SK-N-SH (cell line): ENCODE measurements around the gene TBC1D16. TPM values are rescaled to one million over a fixed set of nuclear protein-coding genes. Genes with fewer than 3 reads are reported as not detected.
"Not testable (repeated sequence)": the region's sequence is repeated elsewhere in the genome, so short reads cannot be mapped to it uniquely, and the experiment has no call there.

Source experiments
- CTCF ChIA-PET: fragments of 300-600, 350-600 bp; formaldehyde crosslinking; extraction: SDS; loops from one replicate; lab custom pipeline; 2021; lab: Yijun Ruan, JAX
- POLR2A ChIA-PET: fragments of 350-600 bp; sonication (Branson Sonifier 250); formaldehyde crosslinking; extraction: SDS; loops from one replicate; lab custom pipeline; 2020; ENCODE audit warnings: antibody characterized with exemption, inconsistent platforms; lab: Yijun Ruan, JAX
- DNase-seq: peaks from one replicate; pipeline ENCODE4 v3.0.0; 2012
- H2AFZ ChIP-seq: fragments of 200-600 bp; sonication (generic); 2 replicates; pipeline ENCODE4 v1.8.1; 2016; ENCODE audit warnings: antibody characterized with exemption, mild to moderate bottlenecking, low read depth
- H3F3A ChIP-seq: fragments of 200-600 bp; sonication (generic); replicated peaks from 2 replicates; pipeline ENCODE3; 2016; ENCODE audit warnings: antibody characterized with exemption, mild to moderate bottlenecking; ENCODE audit not compliant: insufficient read depth
- H3K27ac ChIP-seq, 2 experiments: fragments of 200-500 bp in 1 of 2; fragments of 200-600 bp in 1 of 2; sonication (Bioruptor generic) in 1 of 2; sonication (generic), shearing (Covaris generic) in 1 of 2; 2 replicates each; pipeline versions ENCODE4 v1.5.1 to v1.6.1; 2014 to 2016; ENCODE audit warnings: low read depth in 2 of 2, inconsistent platforms in 1 of 2, low read length in 1 of 2, mild to moderate bottlenecking in 1 of 2, mixed read lengths in 1 of 2
- H3K27me3 ChIP-seq: fragments of 200-600 bp; sonication (generic), shearing (Covaris generic); 2 replicates; pipeline ENCODE4 v1.6.1; 2016; ENCODE audit warnings: mixed run types; ENCODE audit not compliant: insufficient read depth
- H3K36me3 ChIP-seq, 2 experiments: fragments of 200-500 bp in 1 of 2; fragments of 200-600 bp in 1 of 2; sonication (Bioruptor generic) in 1 of 2; sonication (generic) in 1 of 2; replicated peaks in 1 of 2; 2 replicates each; pipeline versions ENCODE3 to v1.5.1; 2014 to 2016; ENCODE audit warnings: low read length in 1 of 2, mild to moderate bottlenecking in 1 of 2; ENCODE audit not compliant: insufficient read depth in 2 of 2, control insufficient read depth in 1 of 2
- H3K4me1 ChIP-seq, 2 experiments: fragments of 200-500 bp in 1 of 2; fragments of 200-600 bp in 1 of 2; sonication (Bioruptor generic) in 1 of 2; sonication (generic), shearing (Covaris generic) in 1 of 2; 2 replicates each; pipeline versions ENCODE4 v1.5.1 to v1.6.1; 2014 to 2016; ENCODE audit warnings: low read depth in 1 of 2, low read length in 1 of 2, mixed run types in 1 of 2; ENCODE audit not compliant: insufficient read depth in 2 of 2, control insufficient read depth in 1 of 2
- H3K4me2 ChIP-seq: fragments of 200-600 bp; sonication (generic), shearing (Covaris generic); 2 replicates; pipeline ENCODE4 v1.6.1; 2017; ENCODE audit warnings: mixed run types
- H3K4me3 ChIP-seq, 2 experiments: fragments of 200-500 bp in 1 of 2; fragments of 200-600 bp in 1 of 2; sonication (Bioruptor generic) in 1 of 2; sonication (generic), shearing (Covaris generic) in 1 of 2; 2 replicates each; pipeline versions ENCODE4 v1.5.1 to v1.8.1; 2014 to 2016; ENCODE audit warnings: low read depth in 2 of 2, inconsistent platforms in 1 of 2, low read length in 1 of 2, mild to moderate bottlenecking in 1 of 2, mixed read lengths in 1 of 2, moderate library complexity in 1 of 2
- H3K79me2 ChIP-seq: fragments of 200-600 bp; sonication (generic); 2 replicates; pipeline ENCODE4 v1.8.1; 2017; ENCODE audit warnings: mild to moderate bottlenecking; ENCODE audit not compliant: insufficient read depth
- H3K9ac ChIP-seq: fragments of 200-600 bp; sonication (generic); 2 replicates; pipeline ENCODE4 v1.6.1; 2017; ENCODE audit warnings: mixed run types
- H3K9me2 ChIP-seq: fragments of 200-600 bp; sonication (generic); 2 replicates; pipeline ENCODE4 v1.6.1; 2017; ENCODE audit warnings: mixed run types
- H3K9me3 ChIP-seq: fragments of 200-600 bp; sonication (generic); 2 replicates; pipeline ENCODE4 v1.6.1; 2017; ENCODE audit warnings: mixed run types, mild to moderate bottlenecking, moderate library complexity
- H4K20me1 ChIP-seq: fragments of 200-600 bp; sonication (generic); 2 replicates; pipeline ENCODE4 v1.6.1; 2017; ENCODE audit warnings: mild to moderate bottlenecking, mixed run types; ENCODE audit not compliant: insufficient read depth
- ELF1 ChIP-seq: IDR thresholded peaks from 2 replicates; pipeline ENCODE4 v1.4.0; 2012
- EZH2phosphoT487 ChIP-seq: fragments of 200-600 bp; sonication (generic); IDR thresholded peaks from 2 replicates; pipeline ENCODE4 v1.6.1; 2017; ENCODE audit warnings: low read depth, mixed run types, mild to moderate bottlenecking, antibody characterized with exemption, moderate library complexity, borderline replicate concordance
- FOSL2 ChIP-seq: IDR thresholded peaks from 2 replicates; pipeline ENCODE4 v1.4.0; 2012; ENCODE audit warnings: low read depth, mild to moderate bottlenecking, moderate library complexity, borderline replicate concordance
- FOXJ3 ChIP-seq: sonication (generic); formaldehyde crosslinking; IDR thresholded peaks from 2 replicates; pipeline ENCODE4 v1.5.1; 2020; ENCODE audit warnings: mild to moderate bottlenecking, missing genetic modification reagents
- FOXM1 ChIP-seq: IDR thresholded peaks from 2 replicates; pipeline ENCODE4 v1.4.0; 2012; ENCODE audit warnings: low read depth, mild to moderate bottlenecking
- GABPA ChIP-seq: IDR thresholded peaks from 2 replicates; pipeline ENCODE4 v1.4.0; 2012; ENCODE audit warnings: low read depth, mild to moderate bottlenecking
- GATA2 ChIP-seq: sonication (generic); formaldehyde crosslinking; IDR thresholded peaks from 2 replicates; pipeline ENCODE4 v1.5.0; 2020; ENCODE audit warnings: mild to moderate bottlenecking, missing genetic modification reagents
- IRF3 ChIP-seq: fragments of 150-350 bp; IDR thresholded peaks from 2 replicates; pipeline ENCODE4 v1.6.1; 2016; ENCODE audit warnings: mild to moderate bottlenecking, low read depth, low read length
- MEF2A ChIP-seq: IDR thresholded peaks from 2 replicates; pipeline ENCODE4 v1.4.0; 2012; ENCODE audit warnings: low read depth, borderline replicate concordance
- MXI1 ChIP-seq: IDR thresholded peaks from 2 replicates; pipeline ENCODE4 v1.6.1; 2012; ENCODE audit warnings: mild to moderate bottlenecking, low read depth, low read length, improper control_type of control experiment
- NFIC ChIP-seq: IDR thresholded peaks from 2 replicates; pipeline ENCODE4 v1.4.0; 2012; ENCODE audit warnings: borderline replicate concordance
- POLR2AphosphoS5 ChIP-seq: IDR thresholded peaks from 2 replicates; pipeline ENCODE4 v1.6.1; 2012; ENCODE audit warnings: low read depth, low read length
- USF2 ChIP-seq: fragments of 150-350 bp; IDR thresholded peaks from 2 replicates; pipeline ENCODE4 v1.6.1; 2017; ENCODE audit warnings: antibody characterized with exemption, low read length, low read depth, borderline replicate concordance
- ZBTB33 ChIP-seq: IDR thresholded peaks from 2 replicates; pipeline ENCODE4 v1.4.0; 2012; ENCODE audit warnings: low read depth, borderline replicate concordance
- WGBS: methylation state at CpG from one replicate; pipeline ENCODE4 v1.1.6; 2017; ENCODE audit warnings: low lambda C conversion rate; 5-methylcytosine and 5-hydroxymethylcytosine counted together
- polyA plus RNA-seq, 3 experiments: library from polyadenylated mRNA; depleted of rRNA; stranded (reverse); fragments of >200 nt; gene quantifications; 2 replicates each; pipeline ENCODE4 v1.2.3, GENCODE V29; 2012

The TBC1D16 gene
- polyA plus RNA-seq, 1 of the 3 experiments (the other 2 are of a cell fraction), result 14.5 TPM

- no peaks in the 10 kb centered on the region for H4K20me1 ChIP-seq
These were observed 11.5 kb upstream of the TBC1D16 start for GRCh38 chr17:80047176-80047575.

GRCh38 chr17:80046709-80047108 lies 11.0 kb upstream of the TBC1D16 start:
- H3K4me2 ChIP-seq, H3F3A ChIP-seq, H3K9ac ChIP-seq, H3K4me1 ChIP-seq, H2AFZ ChIP-seq, H3K27me3 ChIP-seq, H3K79me2 ChIP-seq, POLR2A ChIA-PET, H4K20me1 ChIP-seq, H3K9me2 ChIP-seq, H3K4me3 ChIP-seq, H3K9me3 ChIP-seq, H3K27ac ChIP-seq, DNase-seq: not testable (repeated sequence)
- WGBS, result 92% methylated on average over 10 of the region's 10 CpGs
- H3K36me3 ChIP-seq, result peaks cover 19 to 57% of the 10 kb centered on the region in 2 experiments
- CTCF ChIA-PET, result interaction anchor here (1.2 to 1.5 kb wide), 2 partner anchors 37 to 41 kb away, joined by 4 read pairs; no protein-coding TSS in a partner anchor

More at GRCh38 chr17:80047176-80047575, 11.5 kb upstream of the TBC1D16 start:
- Histone ChIP-seq H3K27ac (no peak overlapping the region), H3K79me2 (no peaks in the 10 kb centered on the region), H3K9me2 (no peaks in the 10 kb centered on the region), H3K9ac (no peak overlapping the region), H3K27me3 (no peaks in the 10 kb centered on the region), H3K4me2 (no peak overlapping the region), H3K36me3 (peaks cover 14 to 57% of the 10 kb centered on the region in 2 experiments), H3F3A (no peaks in the 10 kb centered on the region), H3K4me1 (no peaks in the 10 kb centered on the region), H3K9me3 (no peaks in the 10 kb centered on the region), H3K4me3 (no peak overlapping the region), H2AFZ (no peak overlapping the region)
- POLR2A ChIA-PET, result no interaction called here
- CTCF ChIA-PET, result no interaction called here
- TF ChIP-seq GABPA, result no peak
- TF ChIP-seq IRF3, result no peak
- no peak for TF ChIP-seq FOXM1
- no peak for TF ChIP-seq ZBTB33
- no peak for DNase-seq
- WGBS, result 94% methylated on average over 11 of the region's 11 CpGs

GRCh38 chr17:80045703-80046102 lies 10.0 kb upstream of the TBC1D16 start:
- 77% methylated on average over 4 of the region's 4 CpGs for WGBS
- Histone ChIP-seq H3K79me2 (no peaks in the 10 kb centered on the region), H3K27ac (no peak overlapping the region), H4K20me1 (no peaks in the 10 kb centered on the region), H3K4me3 (no peak overlapping the region), H3K9me3 (no peaks in the 10 kb centered on the region), H3K4me1 (no peaks in the 10 kb centered on the region), H3K4me2 (no peak overlapping the region), H3K9me2 (no peaks in the 10 kb centered on the region), H3K27me3 (no peaks in the 10 kb centered on the region), H2AFZ (no peak overlapping the region), H3K36me3 (peaks cover 29 to 55% of the 10 kb centered on the region in 2 experiments), H3K9ac (no peak overlapping the region), H3F3A (no peaks in the 10 kb centered on the region)
- ChIA-PET POLR2A (no interaction called here), CTCF (interaction anchor here (1.2 to 1.5 kb wide), 4 partner anchors 8 to 55 kb away, joined by 3 to 4 read pairs (median 4); no protein-coding TSS in a partner anchor)
- DNase-seq, result no peak
- TF ChIP-seq FOSL2, result no peak
- no peak for TF ChIP-seq ZBTB33
- no peak for TF ChIP-seq ELF1
- no peak for TF ChIP-seq FOXJ3 (CRISPR knock-in tag)
- TF ChIP-seq MEF2A, result no peak
- no peak for TF ChIP-seq NFIC
- no peak for TF ChIP-seq GATA2 (CRISPR knock-in tag)
- TF ChIP-seq MXI1, result no peak
- TF ChIP-seq USF2, result no peak
- no peak for TF ChIP-seq POLR2AphosphoS5
- TF ChIP-seq EZH2phosphoT487, result no peak
